DND-41 (cell line): ENCODE results near the gene TK2.

Source experiments
- EZH2 ChIP-seq: IDR thresholded peaks from 3 replicates; pipeline ENCODE4 v1.6.1; 2012; ENCODE audit warnings: borderline replicate concordance, low read depth, mild to moderate bottlenecking, moderate library complexity, low read length, inconsistent platforms; ENCODE audit not compliant: severe bottlenecking
- TF ChIP-seq, protein P1 (sequence below): IDR thresholded peaks from 2 replicates; pipeline ENCODE4 v1.5.1; 2012; ENCODE audit warnings: borderline replicate concordance, low read length, moderate library complexity, mild to moderate bottlenecking; ENCODE audit not compliant: poor library complexity, severe bottlenecking; ENCODE audit errors: extremely low read depth

DNA sequence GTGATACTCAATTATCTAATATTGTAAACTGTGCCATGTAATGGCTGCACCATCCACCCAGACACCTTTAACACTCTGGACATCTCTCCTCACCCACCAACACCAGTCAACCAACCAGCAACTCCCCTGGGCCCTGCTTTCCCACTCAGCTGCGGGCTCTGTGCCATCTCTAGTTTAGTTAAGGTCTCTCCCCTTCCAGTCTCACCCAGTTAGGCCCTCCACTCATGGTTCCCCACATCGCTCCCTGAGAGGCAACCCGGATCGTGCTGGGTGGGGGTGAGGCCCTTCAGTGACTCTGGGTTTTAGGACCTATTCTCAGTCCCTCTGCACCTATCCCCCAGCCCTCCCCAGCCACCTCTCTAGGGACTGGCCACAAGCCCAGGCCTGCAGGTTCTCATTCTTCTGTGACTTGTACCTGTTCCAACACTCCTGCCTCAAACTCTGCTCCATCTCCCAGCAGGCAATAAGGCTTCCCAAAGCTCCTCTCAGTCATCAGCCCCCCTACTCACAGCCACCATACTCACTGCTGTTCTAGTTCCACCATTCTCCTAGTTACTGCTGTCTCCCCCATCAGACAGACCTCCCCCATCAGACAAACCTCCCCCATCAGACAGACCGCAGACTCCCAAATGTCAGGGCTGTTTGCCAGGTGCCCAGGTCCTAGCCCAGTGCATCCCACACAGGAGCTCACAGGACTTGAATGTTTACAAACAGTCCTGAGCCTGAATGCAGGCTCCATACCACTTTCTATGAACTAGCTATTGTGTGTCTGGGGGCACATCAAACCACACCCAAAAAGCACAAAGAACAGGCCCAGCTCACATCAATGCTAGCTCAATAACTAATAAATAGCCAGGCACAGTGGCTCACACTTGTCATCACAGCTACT, 2.6 kb downstream of the TK2 start:
- TF ChIP-seq, protein P1, sequence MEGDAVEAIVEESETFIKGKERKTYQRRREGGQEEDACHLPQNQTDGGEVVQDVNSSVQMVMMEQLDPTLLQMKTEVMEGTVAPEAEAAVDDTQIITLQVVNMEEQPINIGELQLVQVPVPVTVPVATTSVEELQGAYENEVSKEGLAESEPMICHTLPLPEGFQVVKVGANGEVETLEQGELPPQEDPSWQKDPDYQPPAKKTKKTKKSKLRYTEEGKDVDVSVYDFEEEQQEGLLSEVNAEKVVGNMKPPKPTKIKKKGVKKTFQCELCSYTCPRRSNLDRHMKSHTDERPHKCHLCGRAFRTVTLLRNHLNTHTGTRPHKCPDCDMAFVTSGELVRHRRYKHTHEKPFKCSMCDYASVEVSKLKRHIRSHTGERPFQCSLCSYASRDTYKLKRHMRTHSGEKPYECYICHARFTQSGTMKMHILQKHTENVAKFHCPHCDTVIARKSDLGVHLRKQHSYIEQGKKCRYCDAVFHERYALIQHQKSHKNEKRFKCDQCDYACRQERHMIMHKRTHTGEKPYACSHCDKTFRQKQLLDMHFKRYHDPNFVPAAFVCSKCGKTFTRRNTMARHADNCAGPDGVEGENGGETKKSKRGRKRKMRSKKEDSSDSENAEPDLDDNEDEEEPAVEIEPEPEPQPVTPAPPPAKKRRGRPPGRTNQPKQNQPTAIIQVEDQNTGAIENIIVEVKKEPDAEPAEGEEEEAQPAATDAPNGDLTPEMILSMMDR: no peak
- TF ChIP-seq EZH2: no peak
